HepG2 (cell line): Measurements from ENCODE around the gene PDZD4. TPM values are rescaled to one million over a fixed set of nuclear protein-coding genes. Genes with fewer than 3 reads are reported as not detected.
A peak's percentile ranks its signal among the peaks of the same experiment; 100 is the strongest.

Experiments
- AHR ChIP-seq: IDR thresholded peaks from 2 replicates; pipeline ENCODE4 v1.6.1; 2018; ENCODE audit warnings: missing genetic modification reagents, missing compliant biosample characterization
- ATM ChIP-seq: fragments of 450-650 bp; IDR thresholded peaks from 2 replicates; pipeline ENCODE4 v1.7.1; 2017; ENCODE audit warnings: mild to moderate bottlenecking, borderline replicate concordance
- BCLAF1 ChIP-seq: fragments of 450-650 bp; IDR thresholded peaks from 2 replicates; pipeline ENCODE4 v1.6.1; 2017; ENCODE audit warnings: mild to moderate bottlenecking
- BRCA1 ChIP-seq: sonication (generic); formaldehyde crosslinking; IDR thresholded peaks from 2 replicates; pipeline ENCODE4 v1.4.0; 2020; ENCODE audit warnings: missing genetic modification reagents
- GABPB1 ChIP-seq: IDR thresholded peaks from 2 replicates; pipeline ENCODE4 v1.6.1; 2016; ENCODE audit warnings: mild to moderate bottlenecking, missing genetic modification reagents, moderate library complexity, missing compliant biosample characterization
- IKZF1 ChIP-seq: fragments of 450-650 bp; IDR thresholded peaks from 2 replicates; pipeline ENCODE4 v1.7.1; 2016
- KLF6 ChIP-seq: IDR thresholded peaks from 2 replicates; pipeline ENCODE4 v1.8.0; 2016; ENCODE audit warnings: missing biosample characterization, missing genetic modification reagents
- SAFB2 ChIP-seq: sonication (generic); formaldehyde crosslinking; IDR thresholded peaks from 2 replicates; pipeline ENCODE4 v1.5.1; 2020; ENCODE audit warnings: missing genetic modification reagents, low read depth, mild to moderate bottlenecking, borderline replicate concordance
- SIX4 ChIP-seq: sonication (generic); formaldehyde crosslinking; IDR thresholded peaks from 2 replicates; pipeline ENCODE4 v1.4.0; 2020; ENCODE audit warnings: missing genetic modification reagents
- ZNF124 ChIP-seq: sonication (generic); formaldehyde crosslinking; IDR thresholded peaks from 2 replicates; pipeline ENCODE4 v1.4.0; 2020; ENCODE audit warnings: missing genetic modification reagents
- ZNF230 ChIP-seq: sonication (generic); formaldehyde crosslinking; IDR thresholded peaks from 2 replicates; pipeline ENCODE4 v1.4.0; 2020; ENCODE audit warnings: mild to moderate bottlenecking, missing genetic modification reagents
- ZNF468 ChIP-seq: sonication (generic); formaldehyde crosslinking; IDR thresholded peaks from 2 replicates; pipeline ENCODE4 v1.8.0; 2022; ENCODE audit warnings: mild to moderate bottlenecking, moderate library complexity, missing genetic modification reagents
- ZNF629 ChIP-seq: sonication (generic); formaldehyde crosslinking; conservative IDR thresholded peaks from 2 replicates; pipeline ENCODE4 v1.5.0; 2020; ENCODE audit warnings: missing genetic modification reagents
- ZNF776 ChIP-seq: sonication (generic); formaldehyde crosslinking; IDR thresholded peaks from 2 replicates; pipeline ENCODE4 v1.4.0; 2020; ENCODE audit warnings: mild to moderate bottlenecking, missing genetic modification reagents
- ZNF790 ChIP-seq: sonication (generic); formaldehyde crosslinking; IDR thresholded peaks from 2 replicates; pipeline ENCODE4 v1.8.0; 2022; ENCODE audit warnings: missing genetic modification reagents, mild to moderate bottlenecking, borderline replicate concordance
- polyA plus RNA-seq, 8 experiments: library from polyadenylated mRNA; depleted of rRNA in 3 of 8; stranded (reverse) in 7 of 8; unstranded in 1 of 8; fragments of >200 nt; fragmentation: Illumina TruSeq in 4 of 8; extraction: Trizol in 4 of 8; gene quantifications; 2 replicates each; pipeline versions ENCODE4 v1.2.1 to v1.2.3, GENCODE V29; 2011 to 2016; ENCODE audit warnings: low read depth in 4 of 8, missing spikeins in 1 of 8, mixed read lengths in 1 of 8; ENCODE audit not compliant: insufficient read depth in 1 of 8
- total RNA-seq, 5 experiments: library from RNA; depleted of rRNA; stranded (reverse); fragments of >200 nt; fragmentation: Illumina TruSeq; extraction: Trizol; gene quantifications; 2 replicates each; pipeline ENCODE4 v1.2.3, GENCODE V29; 2016; ENCODE audit warnings: low read depth in 1 of 5
- TF ChIP-seq, protein P1 (sequence below): sonication (generic); formaldehyde crosslinking; IDR thresholded peaks from 2 replicates; pipeline ENCODE4 v1.5.1; 2020; ENCODE audit warnings: missing genetic modification reagents, mild to moderate bottlenecking, borderline replicate concordance
- TF ChIP-seq, protein P2 (sequence below): sonication (generic); formaldehyde crosslinking; IDR thresholded peaks from 2 replicates; pipeline ENCODE4 v1.9.0; 2021; ENCODE audit warnings: mild to moderate bottlenecking, missing genetic modification reagents
- TF ChIP-seq, protein P3 (sequence below): sonication (generic); formaldehyde crosslinking; IDR thresholded peaks from 2 replicates; pipeline ENCODE4 v1.4.0; 2020; ENCODE audit warnings: missing genetic modification reagents, borderline replicate concordance

PDZD4 gene
- total and polyA plus RNA-seq, 2 of the 13 experiments (the other 11 are each of a cell fraction or from before 2014, with no cell fraction given): not detected

GRCh38 chrX:153875391-153876111 lies 45.2 kb upstream of the PDZD4 start (continued):
- TF ChIP-seq, protein P1, sequence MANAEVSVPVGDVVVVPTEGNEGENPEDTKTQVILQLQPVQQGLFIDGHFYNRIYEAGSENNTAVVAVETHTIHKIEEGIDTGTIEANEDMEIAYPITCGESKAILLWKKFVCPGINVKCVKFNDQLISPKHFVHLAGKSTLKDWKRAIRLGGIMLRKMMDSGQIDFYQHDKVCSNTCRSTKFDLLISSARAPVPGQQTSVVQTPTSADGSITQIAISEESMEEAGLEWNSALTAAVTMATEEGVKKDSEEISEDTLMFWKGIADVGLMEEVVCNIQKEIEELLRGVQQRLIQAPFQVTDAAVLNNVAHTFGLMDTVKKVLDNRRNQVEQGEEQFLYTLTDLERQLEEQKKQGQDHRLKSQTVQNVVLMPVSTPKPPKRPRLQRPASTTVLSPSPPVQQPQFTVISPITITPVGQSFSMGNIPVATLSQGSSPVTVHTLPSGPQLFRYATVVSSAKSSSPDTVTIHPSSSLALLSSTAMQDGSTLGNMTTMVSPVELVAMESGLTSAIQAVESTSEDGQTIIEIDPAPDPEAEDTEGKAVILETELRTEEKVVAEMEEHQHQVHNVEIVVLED: 0 out of 2 replicates have a peak, but pooled peaks have one; percentile 35
- TF ChIP-seq KLF6 (CRISPR knock-in tag): peak; percentile 100
- TF ChIP-seq GABPB1 (CRISPR knock-in tag): peak; percentile 85
- TF ChIP-seq ZNF629: peak; percentile 79
- no peak for TF ChIP-seq ATM
- TF ChIP-seq BCLAF1: no peak
- TF ChIP-seq AHR (CRISPR knock-in tag): peak; percentile 100
- TF ChIP-seq, protein P2, sequence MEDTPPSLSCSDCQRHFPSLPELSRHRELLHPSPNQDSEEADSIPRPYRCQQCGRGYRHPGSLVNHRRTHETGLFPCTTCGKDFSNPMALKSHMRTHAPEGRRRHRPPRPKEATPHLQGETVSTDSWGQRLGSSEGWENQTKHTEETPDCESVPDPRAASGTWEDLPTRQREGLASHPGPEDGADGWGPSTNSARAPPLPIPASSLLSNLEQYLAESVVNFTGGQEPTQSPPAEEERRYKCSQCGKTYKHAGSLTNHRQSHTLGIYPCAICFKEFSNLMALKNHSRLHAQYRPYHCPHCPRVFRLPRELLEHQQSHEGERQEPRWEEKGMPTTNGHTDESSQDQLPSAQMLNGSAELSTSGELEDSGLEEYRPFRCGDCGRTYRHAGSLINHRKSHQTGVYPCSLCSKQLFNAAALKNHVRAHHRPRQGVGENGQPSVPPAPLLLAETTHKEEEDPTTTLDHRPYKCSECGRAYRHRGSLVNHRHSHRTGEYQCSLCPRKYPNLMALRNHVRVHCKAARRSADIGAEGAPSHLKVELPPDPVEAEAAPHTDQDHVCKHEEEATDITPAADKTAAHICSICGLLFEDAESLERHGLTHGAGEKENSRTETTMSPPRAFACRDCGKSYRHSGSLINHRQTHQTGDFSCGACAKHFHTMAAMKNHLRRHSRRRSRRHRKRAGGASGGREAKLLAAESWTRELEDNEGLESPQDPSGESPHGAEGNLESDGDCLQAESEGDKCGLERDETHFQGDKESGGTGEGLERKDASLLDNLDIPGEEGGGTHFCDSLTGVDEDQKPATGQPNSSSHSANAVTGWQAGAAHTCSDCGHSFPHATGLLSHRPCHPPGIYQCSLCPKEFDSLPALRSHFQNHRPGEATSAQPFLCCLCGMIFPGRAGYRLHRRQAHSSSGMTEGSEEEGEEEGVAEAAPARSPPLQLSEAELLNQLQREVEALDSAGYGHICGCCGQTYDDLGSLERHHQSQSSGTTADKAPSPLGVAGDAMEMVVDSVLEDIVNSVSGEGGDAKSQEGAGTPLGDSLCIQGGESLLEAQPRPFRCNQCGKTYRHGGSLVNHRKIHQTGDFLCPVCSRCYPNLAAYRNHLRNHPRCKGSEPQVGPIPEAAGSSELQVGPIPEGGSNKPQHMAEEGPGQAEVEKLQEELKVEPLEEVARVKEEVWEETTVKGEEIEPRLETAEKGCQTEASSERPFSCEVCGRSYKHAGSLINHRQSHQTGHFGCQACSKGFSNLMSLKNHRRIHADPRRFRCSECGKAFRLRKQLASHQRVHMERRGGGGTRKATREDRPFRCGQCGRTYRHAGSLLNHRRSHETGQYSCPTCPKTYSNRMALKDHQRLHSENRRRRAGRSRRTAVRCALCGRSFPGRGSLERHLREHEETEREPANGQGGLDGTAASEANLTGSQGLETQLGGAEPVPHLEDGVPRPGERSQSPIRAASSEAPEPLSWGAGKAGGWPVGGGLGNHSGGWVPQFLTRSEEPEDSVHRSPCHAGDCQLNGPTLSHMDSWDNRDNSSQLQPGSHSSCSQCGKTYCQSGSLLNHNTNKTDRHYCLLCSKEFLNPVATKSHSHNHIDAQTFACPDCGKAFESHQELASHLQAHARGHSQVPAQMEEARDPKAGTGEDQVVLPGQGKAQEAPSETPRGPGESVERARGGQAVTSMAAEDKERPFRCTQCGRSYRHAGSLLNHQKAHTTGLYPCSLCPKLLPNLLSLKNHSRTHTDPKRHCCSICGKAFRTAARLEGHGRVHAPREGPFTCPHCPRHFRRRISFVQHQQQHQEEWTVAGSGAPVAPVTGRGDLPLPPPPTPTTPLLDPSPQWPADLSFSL (CRISPR knock-in tag): peak; percentile 88
- peak; percentile 100 for TF ChIP-seq ZNF790 (CRISPR knock-in tag)
- TF ChIP-seq ZNF230 (CRISPR knock-in tag): peak; percentile 100
- TF ChIP-seq SAFB2 (CRISPR knock-in tag): peak; percentile 100
- peak; percentile 100 for TF ChIP-seq BRCA1 (CRISPR knock-in tag)
- peak; percentile 99 for TF ChIP-seq ZNF776
- TF ChIP-seq, protein P3, sequence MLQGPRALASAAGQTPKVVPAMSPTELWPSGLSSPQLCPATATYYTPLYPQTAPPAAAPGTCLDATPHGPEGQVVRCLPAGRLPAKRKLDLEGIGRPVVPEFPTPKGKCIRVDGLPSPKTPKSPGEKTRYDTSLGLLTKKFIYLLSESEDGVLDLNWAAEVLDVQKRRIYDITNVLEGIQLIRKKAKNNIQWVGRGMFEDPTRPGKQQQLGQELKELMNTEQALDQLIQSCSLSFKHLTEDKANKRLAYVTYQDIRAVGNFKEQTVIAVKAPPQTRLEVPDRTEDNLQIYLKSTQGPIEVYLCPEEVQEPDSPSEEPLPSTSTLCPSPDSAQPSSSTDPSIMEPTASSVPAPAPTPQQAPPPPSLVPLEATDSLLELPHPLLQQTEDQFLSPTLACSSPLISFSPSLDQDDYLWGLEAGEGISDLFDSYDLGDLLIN: peak; percentile 100; the same call in 1 of the 2 replicates
- no peak for TF ChIP-seq IKZF1
- peak; percentile 100 for TF ChIP-seq ZNF124 (CRISPR knock-in tag)
- peak; percentile 99 for TF ChIP-seq ZNF468 (CRISPR knock-in tag)
- TF ChIP-seq SIX4 (CRISPR knock-in tag): peak; percentile 97
